Osteoblast (primary cell): ENCODE results near the gene ZFP91. TPM values are rescaled to one million over a fixed set of nuclear protein-coding genes. Genes with fewer than 3 reads are reported as not detected.
A peak's percentile ranks its signal among the peaks of the same experiment; 100 is the strongest.
"Not testable (repeated sequence)": the region's sequence is repeated elsewhere in the genome, so short reads cannot be mapped to it uniquely, and the experiment has no call there.

Experiments used
- DNase-seq: peaks from one replicate; pipeline ENCODE4 v3.0.0; 2011; ENCODE audit warnings: low spot score, mixed read lengths; ENCODE audit not compliant: insufficient read length; ENCODE audit errors: missing footprints
- H2AFZ ChIP-seq: 2 replicates; pipeline ENCODE4 v1.6.0; 2011; ENCODE audit warnings: mild to moderate bottlenecking, low read length
- H3K27ac ChIP-seq: 2 replicates; pipeline ENCODE4 v1.5.1; 2011; ENCODE audit warnings: mild to moderate bottlenecking, low read depth, low read length, moderate library complexity
- H3K27me3 ChIP-seq: 2 replicates; pipeline ENCODE4 v1.6.0; 2012; ENCODE audit warnings: mild to moderate bottlenecking, control low read depth, inconsistent platforms, low read length, moderate library complexity; ENCODE audit not compliant: insufficient read depth
- H3K36me3 ChIP-seq: 2 replicates; pipeline ENCODE4 v1.5.1; 2011; ENCODE audit warnings: mild to moderate bottlenecking, low read length, control low read depth, moderate library complexity; ENCODE audit not compliant: insufficient read depth
- H3K4me1 ChIP-seq: 2 replicates; pipeline ENCODE4 v1.5.1; 2011; ENCODE audit warnings: mild to moderate bottlenecking, low read length, control low read depth, moderate library complexity; ENCODE audit not compliant: insufficient read depth
- H3K4me2 ChIP-seq: 2 replicates; pipeline ENCODE4 v1.6.0; 2011; ENCODE audit warnings: mild to moderate bottlenecking, low read length; ENCODE audit not compliant: insufficient read depth
- H3K4me3 ChIP-seq: fragments of 200-600 bp; sonication (generic); 3 replicates; pipeline ENCODE4 v1.5.1; 2012; ENCODE audit warnings: mild to moderate bottlenecking, low read length, inconsistent platforms; ENCODE audit not compliant: insufficient read depth
- H3K79me2 ChIP-seq: 2 replicates; pipeline ENCODE4 v1.6.0; 2012; ENCODE audit warnings: mild to moderate bottlenecking, low read length, control low read depth, inconsistent platforms; ENCODE audit not compliant: insufficient read depth
- H3K9me3 ChIP-seq: 2 replicates; pipeline ENCODE4 v1.5.1; 2011; ENCODE audit warnings: low read depth, low read length, control low read depth
- H4K20me1 ChIP-seq: 2 replicates; pipeline ENCODE4 v1.6.0; 2012; ENCODE audit warnings: mild to moderate bottlenecking, low read length, control low read depth; ENCODE audit not compliant: insufficient read depth
- total RNA-seq: library from RNA; depleted of rRNA; stranded (reverse); fragments of >200 nt; gene quantifications from 2 replicates; pipeline ENCODE4 v1.2.3, GENCODE V29; 2012
- TF ChIP-seq, protein P1 (sequence below): IDR thresholded peaks from 2 replicates; pipeline ENCODE4 v1.5.1; 2011; ENCODE audit warnings: mild to moderate bottlenecking, low read depth, low read length, moderate library complexity; ENCODE audit errors: extremely low read depth

Gene ZFP91
- total RNA-seq, 1 donor, result 61.2 TPM

DNA sequence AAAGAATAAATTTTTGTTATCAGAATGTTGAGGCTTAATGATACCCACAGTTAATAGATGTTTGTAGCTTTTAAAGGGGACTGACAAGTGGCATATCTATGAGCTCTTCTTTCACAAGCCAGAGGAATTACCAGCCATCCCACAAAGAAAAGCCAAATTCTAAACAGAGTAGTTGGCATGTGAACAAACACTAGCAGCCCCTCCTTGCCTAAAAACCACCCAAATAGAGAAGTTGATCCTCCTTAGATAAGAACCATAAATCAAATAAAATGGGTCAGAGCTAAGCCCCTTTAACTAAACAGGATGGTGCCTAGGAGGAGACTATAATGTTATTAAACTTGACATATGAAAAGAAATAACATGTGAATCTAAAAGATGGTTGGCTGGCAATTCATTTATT is 14.6 kb upstream of the ZFP91 start:
- Histone ChIP-seq H3K79me2 (peaks cover 45% of the 10 kb centered on the region), H3K4me3 (no peak overlapping the region), H4K20me1 (no peaks in the 10 kb centered on the region), H3K4me1 (peaks cover 16% of the 10 kb centered on the region), H3K9me3 (no peaks in the 10 kb centered on the region), H3K36me3 (peaks cover 4% of the 10 kb centered on the region), H2AFZ (no peak overlapping the region), H3K4me2 (no peak overlapping the region), H3K27ac (peak overlapping the region; percentile 86), H3K27me3 (no peaks in the 10 kb centered on the region)
- TF ChIP-seq, protein P1, sequence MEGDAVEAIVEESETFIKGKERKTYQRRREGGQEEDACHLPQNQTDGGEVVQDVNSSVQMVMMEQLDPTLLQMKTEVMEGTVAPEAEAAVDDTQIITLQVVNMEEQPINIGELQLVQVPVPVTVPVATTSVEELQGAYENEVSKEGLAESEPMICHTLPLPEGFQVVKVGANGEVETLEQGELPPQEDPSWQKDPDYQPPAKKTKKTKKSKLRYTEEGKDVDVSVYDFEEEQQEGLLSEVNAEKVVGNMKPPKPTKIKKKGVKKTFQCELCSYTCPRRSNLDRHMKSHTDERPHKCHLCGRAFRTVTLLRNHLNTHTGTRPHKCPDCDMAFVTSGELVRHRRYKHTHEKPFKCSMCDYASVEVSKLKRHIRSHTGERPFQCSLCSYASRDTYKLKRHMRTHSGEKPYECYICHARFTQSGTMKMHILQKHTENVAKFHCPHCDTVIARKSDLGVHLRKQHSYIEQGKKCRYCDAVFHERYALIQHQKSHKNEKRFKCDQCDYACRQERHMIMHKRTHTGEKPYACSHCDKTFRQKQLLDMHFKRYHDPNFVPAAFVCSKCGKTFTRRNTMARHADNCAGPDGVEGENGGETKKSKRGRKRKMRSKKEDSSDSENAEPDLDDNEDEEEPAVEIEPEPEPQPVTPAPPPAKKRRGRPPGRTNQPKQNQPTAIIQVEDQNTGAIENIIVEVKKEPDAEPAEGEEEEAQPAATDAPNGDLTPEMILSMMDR, result no peak
- no peak for DNase-seq

DNA sequence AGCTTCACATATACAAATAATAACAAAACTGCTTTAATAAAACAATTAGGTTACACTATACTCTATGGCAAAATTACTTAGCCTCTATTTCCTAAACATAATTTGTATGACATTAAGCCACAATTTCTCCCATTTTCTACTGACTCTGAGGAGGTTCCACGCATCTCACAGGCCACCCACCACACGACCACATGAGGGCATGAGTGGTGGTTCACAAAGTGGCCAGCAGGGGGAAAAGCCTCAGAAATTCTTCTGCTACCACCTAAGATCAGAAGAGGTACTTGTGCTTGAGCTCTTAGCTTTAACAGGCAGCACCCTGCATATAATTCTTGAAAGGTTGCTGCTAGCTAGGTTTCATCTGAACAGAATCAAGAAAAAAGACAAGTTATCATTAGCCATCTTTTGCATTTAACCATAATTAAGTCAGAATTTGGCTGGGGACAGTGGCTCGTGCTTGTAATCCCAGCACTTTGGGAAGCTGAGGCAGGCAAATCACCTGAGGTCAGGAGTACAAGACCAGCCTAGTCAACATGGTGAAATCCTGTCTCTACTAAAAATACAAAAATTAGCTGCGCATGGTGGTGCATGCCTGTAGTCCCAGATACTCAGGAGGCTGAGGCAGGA is 10.9 kb upstream of the ZFP91 start:
- no peak overlapping the region for H3K27ac ChIP-seq
- no peak for DNase-seq
- peaks cover 48% of the 10 kb centered on the region for H3K79me2 ChIP-seq

DNA sequence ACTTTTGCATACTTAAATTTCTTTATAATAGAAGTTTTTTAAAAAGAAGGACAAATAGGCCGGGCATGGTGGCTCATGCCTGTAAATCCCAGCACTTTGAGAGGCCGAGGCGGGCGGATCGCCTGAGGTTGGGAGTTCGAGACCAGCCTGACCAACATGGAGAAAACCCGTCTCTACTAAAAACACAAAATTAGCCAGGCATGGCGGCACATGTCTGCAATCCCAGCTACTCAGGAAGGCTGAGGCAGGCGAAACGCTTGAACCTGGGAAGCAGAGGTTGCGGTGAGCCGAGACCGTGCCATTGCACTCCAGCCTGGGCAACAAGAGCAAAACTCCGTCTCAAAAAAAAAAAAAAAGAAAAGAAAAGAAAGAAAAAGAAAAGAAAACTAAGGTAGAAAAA is 6.0 kb upstream of the ZFP91 start:
- not testable (repeated sequence) for H3K4me3 ChIP-seq, H3K27me3 ChIP-seq, H2AFZ ChIP-seq, H3K36me3 ChIP-seq, H4K20me1 ChIP-seq, DNase-seq, H3K9me3 ChIP-seq
- Histone ChIP-seq H3K4me2 (peak overlapping the region; percentile 81), H3K79me2 (peaks cover 32% of the 10 kb centered on the region), H3K27ac (peak overlapping the region; percentile 100), H3K4me1 (peaks cover 44% of the 10 kb centered on the region)

More for the DNA sequence above, 10.9 kb upstream of the ZFP91 start:
- peaks cover 4% of the 10 kb centered on the region for H3K4me1 ChIP-seq
- TF ChIP-seq, protein P1, result peak; percentile 84
- H3K4me3 ChIP-seq, result no peak overlapping the region
- H3K27me3 ChIP-seq, result no peaks in the 10 kb centered on the region
- H3K9me3 ChIP-seq, result no peaks in the 10 kb centered on the region
- no peaks in the 10 kb centered on the region for H4K20me1 ChIP-seq
- H3K4me2 ChIP-seq, result no peak overlapping the region
- peaks cover 4% of the 10 kb centered on the region for H3K36me3 ChIP-seq
- H2AFZ ChIP-seq, result peak overlapping the region; percentile 25

DNA sequence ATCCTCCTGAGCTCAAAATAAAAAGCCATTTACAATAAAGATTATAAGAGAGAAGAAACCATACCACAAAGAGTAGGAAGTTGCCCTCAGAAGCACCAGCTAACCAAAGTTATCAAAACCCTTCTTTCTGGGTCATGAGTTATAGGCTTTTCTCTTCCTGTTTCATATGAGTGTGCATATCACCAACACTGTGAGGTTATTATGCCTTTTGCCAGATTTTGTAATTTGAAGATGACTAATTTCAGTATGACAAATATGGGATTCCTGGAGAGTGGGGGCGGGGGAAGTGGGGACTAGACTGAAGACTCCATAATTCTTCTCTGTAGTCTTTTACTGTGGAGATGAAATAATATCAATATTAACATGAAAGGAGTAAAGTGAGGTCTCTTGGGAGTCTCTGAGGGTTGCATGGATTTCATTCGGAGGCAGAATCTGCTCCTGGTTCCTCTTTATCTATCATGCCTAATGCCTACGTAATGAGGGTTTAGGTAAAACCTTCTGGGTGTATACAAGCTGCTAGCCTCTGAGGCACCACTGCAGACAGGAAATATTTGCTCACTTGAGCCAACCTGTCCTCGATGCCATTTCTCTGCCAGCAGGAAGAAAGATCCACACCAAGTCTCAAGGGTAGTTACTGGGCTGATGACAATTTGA is 5.3 kb upstream of the ZFP91 start:
- Histone ChIP-seq H2AFZ (peak overlapping the region; percentile 23), H3K36me3 (peaks cover 4% of the 10 kb centered on the region), H4K20me1 (no peaks in the 10 kb centered on the region), H3K4me3 (peak overlapping the region; percentile 46), H3K27me3 (no peaks in the 10 kb centered on the region), H3K4me1 (peaks cover 44% of the 10 kb centered on the region), H3K79me2 (peaks cover 29% of the 10 kb centered on the region), H3K4me2 (peak overlapping the region; percentile 81), H3K9me3 (no peaks in the 10 kb centered on the region), H3K27ac (peak overlapping the region; percentile 100)
- peak; percentile 62 for DNase-seq
- TF ChIP-seq, protein P1, result no peak
